Retinal pigment epithelial cell (primary cell): ENCODE results near the gene KLK8.

Experiments used
- DNase-seq: peaks from one replicate; pipeline ENCODE4 v3.0.0-alpha.2; 2010; ENCODE audit warnings: low read depth
- H3K4me3 ChIP-seq: 2 replicates; pipeline ENCODE4 v1.5.1; 2011; ENCODE audit warnings: mild to moderate bottlenecking, low read length, control low read depth, moderate library complexity
- CTCF ChIP-seq: conservative IDR thresholded peaks from 2 replicates; pipeline ENCODE4 v1.5.1; 2011; ENCODE audit warnings: low read depth, low read length, control low read depth, inconsistent platforms

KLK8 gene

GRCh38 chr19:50964266-50964665 lies 37.1 kb downstream of the KLK8 start:
- DNase-seq: no peak
- TF ChIP-seq CTCF: no peak
- H3K4me3 ChIP-seq: no peak overlapping the region

- H3K4me3 ChIP-seq: no peak overlapping the region
- no peak for DNase-seq
- no peak for TF ChIP-seq CTCF
Measured at GRCh38 chr19:50963381-50963780, 38.0 kb downstream of the KLK8 start.

- H3K4me3 ChIP-seq: no peak overlapping the region
- TF ChIP-seq CTCF: no peak
- no peak for DNase-seq
Measured at GRCh38 chr19:50962245-50962644, 39.2 kb downstream of the KLK8 start.

GRCh38 chr19:50959731-50960500 lies 41.5 kb downstream of the KLK8 start:
- no peak overlapping the region for H3K4me3 ChIP-seq
- no peak for DNase-seq
- TF ChIP-seq CTCF: no peak

- DNase-seq: no peak
- no peak for TF ChIP-seq CTCF
- no peak overlapping the region for H3K4me3 ChIP-seq
Measured at GRCh38 chr19:50957587-50957986, 43.8 kb downstream of the KLK8 start.

GRCh38 chr19:50952910-50953309 lies 48.5 kb downstream of the KLK8 start, which contains the start of gene KLK5:
Gene KLK5, minus strand, starts transcription at chr19:50953038. Its CDS starts 381 bp downstream, at chr19:50952657.
- TF ChIP-seq CTCF: no peak
- no peak within 1 kb of the TSS for H3K4me3 ChIP-seq
- no peak for DNase-seq

GRCh38 chr19:50949861-50950260 lies 51.5 kb downstream of the KLK8 start:
- no peak for TF ChIP-seq CTCF
- H3K4me3 ChIP-seq: no peak overlapping the region
- no peak for DNase-seq
